ENCODE results near the gene CCDC127. TPM values are rescaled to one million over a fixed set of nuclear protein-coding genes. Genes with fewer than 3 reads are reported as not detected.

The CCDC127 gene, protein sequence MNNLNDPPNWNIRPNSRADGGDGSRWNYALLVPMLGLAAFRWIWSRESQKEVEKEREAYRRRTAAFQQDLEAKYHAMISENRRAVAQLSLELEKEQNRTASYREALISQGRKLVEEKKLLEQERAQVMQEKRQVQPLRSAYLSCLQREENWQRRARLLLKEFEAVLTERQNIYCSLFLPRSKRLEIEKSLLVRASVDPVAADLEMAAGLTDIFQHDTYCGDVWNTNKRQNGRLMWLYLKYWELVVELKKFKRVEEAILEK
- 3.1 and 3.6 TPM in 2 replicates for total RNA-seq

GRCh38 chr5:217494-218456 lies at the start of gene CCDC127, which contains the start of gene SDHA:
TSS of gene CCDC127 (minus strand) at chr5:218153. CDS start at chr5:216849, 1,304 bp downstream.
TSS of gene SDHA (plus strand) at chr5:218320. CDS start at chr5:218356, 36 bp downstream.

GRCh38 chr5:191036-191948 lies 26.7 kb downstream of the CCDC127 start, which contains the start of gene LRRC14B:
TSS of gene LRRC14B (plus strand) at chr5:191495. CDS start at chr5:191539, 44 bp downstream.

Other genes starting within 250 kb of the CCDC127 start
- under 0.01 and 1.5 TPM in 2 replicates for gene PLEKHG4B, start 126.0 kb downstream of the CCDC127 start, total RNA-seq
- not detected in 2 replicates for gene LRRC14B, start 26.7 kb downstream of the CCDC127 start, total RNA-seq
- 91.5 and 93.1 TPM in 2 replicates for gene SDHA, start 167 bp upstream of the CCDC127 start, total RNA-seq
- gene PDCD6, start 53.5 kb upstream of the CCDC127 start, total RNA-seq: 98.7 and 106 TPM in 2 replicates
- 0.37 and 0.63 TPM in 2 replicates for gene AHRR, start 103.6 kb upstream of the CCDC127 start, total RNA-seq
- gene EXOC3, start 225.0 kb upstream of the CCDC127 start, total RNA-seq: 23.4 and 27.4 TPM in 2 replicates

All from airway epithelial cell (primary cell).